K562 (cell line): ENCODE results near the gene SPANXC. TPM values are rescaled to one million over a fixed set of nuclear protein-coding genes. Genes with fewer than 3 reads are reported as not detected.
A peak's percentile ranks its signal among the peaks of the same experiment; 100 is the strongest.

Source experiments
- ATAC-seq: fragments of 200-7000 bp; cut with Tn5 transposase; 3 replicates; pipeline ENCODE4 v1.9.1; 2020; ENCODE audit warnings: moderate library complexity
- BruUV-seq: library from RNA; stranded (reverse); fragments of 400-500 nt; replicated peaks from 2 replicates; lab custom pipeline; 2021; lab: Mats Ljungman, UMichigan
- CTCF ChIA-PET: fragments of 300-600 bp; formaldehyde crosslinking; extraction: SDS; loops from one replicate; lab custom pipeline; 2021; ENCODE audit warnings: low intra/inter-chr PET ratio; lab: Yijun Ruan, JAX
- POLR2A ChIA-PET: fragments of 300-600, 350-650 bp; sonication (Branson Sonifier 250); formaldehyde crosslinking; extraction: SDS; loops from one replicate; lab custom pipeline; 2021; ENCODE audit warnings: antibody characterized with exemption, inconsistent platforms; lab: Yijun Ruan, JAX
- DNase-seq, 4 experiments: peaks; one replicate each; pipeline versions ENCODE4 v3.0.0 to v3.0.0-alpha.2; 2011 to 2018; ENCODE audit warnings: low spot score in 3 of 4, mixed read lengths in 3 of 4; ENCODE audit errors: extremely low read depth in 1 of 4
- FAIRE-seq: peaks from 2 replicates; lab custom pipeline; 2011; peaks lifted over from hg19 to GRCh38; lab: Jason Lieb, UNC
- H2AFZ ChIP-seq: 2 replicates; pipeline ENCODE4 v1.6.0; 2011; ENCODE audit warnings: low read depth, low read length, control low read depth, inconsistent platforms
- H3K27ac ChIP-seq: fragments of 200-600 bp; 3 replicates; pipeline ENCODE4 v1.8.0; 2011; ENCODE audit warnings: low read depth, mild to moderate bottlenecking, control low read depth, inconsistent platforms, low read length, moderate library complexity, mixed read lengths; ENCODE audit errors: extremely low read depth
- H3K27me3 ChIP-seq, 2 experiments: fragments of 300-600 bp in 1 of 2; 2 replicates in 1 of 2; 3 replicates in 1 of 2; pipeline versions ENCODE4 v1.6.0 to v1.8.0; 2011; ENCODE audit warnings: inconsistent platforms in 2 of 2, low read length in 2 of 2, mild to moderate bottlenecking in 1 of 2, mixed read lengths in 1 of 2, moderate library complexity in 1 of 2; ENCODE audit not compliant: control insufficient read depth in 2 of 2, insufficient read depth in 2 of 2
- H3K36me3 ChIP-seq: fragments of 300-600 bp; 3 replicates; pipeline ENCODE4 v1.8.0; 2011; ENCODE audit warnings: mild to moderate bottlenecking, low read length, inconsistent platforms; ENCODE audit not compliant: control insufficient read depth, insufficient read depth
- H3K4me1 ChIP-seq, 2 experiments: fragments of 200-600 bp in 1 of 2; replicated peaks in 1 of 2; 2 replicates in 1 of 2; 3 replicates in 1 of 2; pipeline versions ENCODE4 v1.5.1 to v1.8.0; 2011; ENCODE audit warnings: inconsistent platforms in 2 of 2, low read length in 2 of 2, mild to moderate bottlenecking in 1 of 2, mixed read lengths in 1 of 2, moderate library complexity in 1 of 2; ENCODE audit not compliant: control insufficient read depth in 2 of 2, insufficient read depth in 2 of 2
- H3K4me2 ChIP-seq: 2 replicates; pipeline ENCODE4 v1.6.1; 2011; ENCODE audit warnings: low read length, control low read depth, inconsistent platforms, mixed read lengths; ENCODE audit not compliant: insufficient read depth
- H3K4me3 ChIP-seq: fragments of 200-600 bp; sonication (generic), shearing (Covaris generic); 2 replicates; pipeline ENCODE4 v1.5.1; 2016; ENCODE audit warnings: control low read depth, inconsistent platforms
- H3K79me2 ChIP-seq: fragments of 200-600 bp; 3 replicates; pipeline ENCODE4 v1.8.0; 2011; ENCODE audit warnings: low read length, inconsistent platforms; ENCODE audit not compliant: control insufficient read depth, insufficient read depth
- H3K9ac ChIP-seq, 2 experiments: 2 replicates each; pipeline versions ENCODE4 v1.6.0 to v1.6.1; 2011; ENCODE audit warnings: low read depth in 2 of 2, low read length in 2 of 2, control low read depth in 1 of 2, inconsistent platforms in 1 of 2, mild to moderate bottlenecking in 1 of 2, mixed read lengths in 1 of 2; ENCODE audit not compliant: insufficient read depth in 1 of 2
- H3K9me1 ChIP-seq: one replicate; pipeline ENCODE4 v1.6.0; 2011; ENCODE audit warnings: inconsistent platforms, mild to moderate bottlenecking, low read length, moderate library complexity; ENCODE audit not compliant: control insufficient read depth, insufficient read depth
- H3K9me3 ChIP-seq: replicated peaks from 2 replicates; pipeline ENCODE4 v1.5.1; 2011; ENCODE audit warnings: low read depth, low read length, inconsistent platforms; ENCODE audit not compliant: control insufficient read depth, insufficient read depth
- H4K20me1 ChIP-seq: replicated peaks from 2 replicates; pipeline ENCODE4 v1.6.1; 2011; ENCODE audit warnings: low read length, inconsistent platforms, mixed read lengths; ENCODE audit not compliant: control insufficient read depth, insufficient read depth
- C11orf30 ChIP-seq: fragments of 450-650 bp; IDR thresholded peaks from 2 replicates; pipeline ENCODE4 v1.6.1; 2016; ENCODE audit warnings: low read depth, mild to moderate bottlenecking
- ELF2 ChIP-seq: fragments of 250-450 bp; sonication (Bioruptor Pico); IDR thresholded peaks from 2 replicates; pipeline ENCODE4 v1.5.0; 2021; ENCODE audit warnings: mild to moderate bottlenecking
- FOXA3 ChIP-seq, 2 experiments: fragments of 450-650 bp in 1 of 2; sonication (generic) in 1 of 2; formaldehyde crosslinking; IDR thresholded peaks in 1 of 2; conservative IDR thresholded peaks in 1 of 2; 2 replicates each; pipeline versions ENCODE4 v1.4.0 to v1.8.0; 2020 to 2022; ENCODE audit warnings: mild to moderate bottlenecking in 2 of 2, missing genetic modification reagents in 1 of 2
- FOXJ2 ChIP-seq: fragments of 200-800 bp; sonication (Bioruptor generic); IDR thresholded peaks from 2 replicates; pipeline ENCODE4 v1.6.1; 2016; ENCODE audit warnings: missing genetic modification characterization, missing compliant biosample characterization
- FOXK1 ChIP-seq: sonication (generic); formaldehyde crosslinking; IDR thresholded peaks from 2 replicates; pipeline ENCODE4 v1.8.0; 2022; ENCODE audit warnings: missing genetic modification reagents, mild to moderate bottlenecking, borderline replicate concordance
- HDAC2 ChIP-seq: fragments of 450-650 bp; IDR thresholded peaks from 2 replicates; pipeline ENCODE4 v1.6.1; 2016; ENCODE audit warnings: mild to moderate bottlenecking
- HMGN3 ChIP-seq: IDR thresholded peaks from 2 replicates; pipeline ENCODE4 v1.6.1; 2011; ENCODE audit warnings: borderline replicate concordance, low read depth, mild to moderate bottlenecking, mixed read lengths, low read length; ENCODE audit not compliant: insufficient read length; ENCODE audit errors: extremely low read depth
- HSF4 ChIP-seq: fragments of 250-450 bp; sonication (Bioruptor Pico); IDR thresholded peaks from 2 replicates; pipeline ENCODE4 v2.1.2; 2022; ENCODE audit warnings: mild to moderate bottlenecking, moderate library complexity, borderline replicate concordance
- MAFF ChIP-seq: IDR thresholded peaks from 2 replicates; pipeline ENCODE4 v1.6.1; 2012; ENCODE audit warnings: low read length, improper control_type of control experiment
- MAFG ChIP-seq: fragments of 450-650 bp; conservative IDR thresholded peaks from 2 replicates; pipeline ENCODE4 v1.6.1; 2016; ENCODE audit warnings: missing genetic modification characterization, missing compliant biosample characterization
- MAFK ChIP-seq: IDR thresholded peaks from 2 replicates; pipeline ENCODE4 v1.6.1; 2011; ENCODE audit warnings: low read length, improper control_type of control experiment
- PHB2 ChIP-seq: fragments of 450-650 bp; IDR thresholded peaks from 2 replicates; pipeline ENCODE4 v1.6.1; 2017; ENCODE audit warnings: low read depth
- RAD21 ChIP-seq, 2 experiments: fragments of 250-450 bp in 1 of 2; fragments of 450-650 bp in 1 of 2; sonication (Bioruptor Pico) in 1 of 2; formaldehyde crosslinking in 1 of 2; IDR thresholded peaks in 1 of 2; conservative IDR thresholded peaks in 1 of 2; 2 replicates each; pipeline versions ENCODE4 v1.4.0 to v1.8.0; 2020 to 2022; ENCODE audit warnings: mild to moderate bottlenecking in 2 of 2, moderate library complexity in 1 of 2
- RFX1 ChIP-seq: fragments of 450-650 bp; IDR thresholded peaks from 2 replicates; pipeline ENCODE4 v1.6.1; 2016; ENCODE audit warnings: mild to moderate bottlenecking, moderate library complexity
- SMAD3 ChIP-seq: fragments of 450-650 bp; formaldehyde crosslinking; conservative IDR thresholded peaks from 2 replicates; pipeline ENCODE4 v1.4.0; 2020; ENCODE audit warnings: mild to moderate bottlenecking
- THAP7 ChIP-seq: fragments of 250-450 bp; sonication (Bioruptor Pico); IDR thresholded peaks from 2 replicates; pipeline ENCODE4 v1.5.0; 2021
- U2AF1 ChIP-seq: fragments of 200-400 bp; formaldehyde crosslinking; optimal IDR thresholded peaks from 2 replicates; pipeline ENCODE3; 2017; ENCODE audit warnings: mild to moderate bottlenecking, low read depth, low read length, moderate library complexity
- ZBTB49 ChIP-seq: sonication (generic); formaldehyde crosslinking; IDR thresholded peaks from 2 replicates; pipeline ENCODE4 v1.8.0; 2022; ENCODE audit warnings: missing genetic modification reagents, mild to moderate bottlenecking, borderline replicate concordance
- ZNF217 ChIP-seq: sonication (generic); formaldehyde crosslinking; IDR thresholded peaks from 2 replicates; pipeline ENCODE4 v1.8.0; 2022; ENCODE audit warnings: mild to moderate bottlenecking, missing genetic modification reagents
- ZNF224 ChIP-seq: sonication (generic); formaldehyde crosslinking; IDR thresholded peaks from 2 replicates; pipeline ENCODE4 v1.8.0; 2022; ENCODE audit warnings: mild to moderate bottlenecking, missing genetic modification reagents
- ZNF239 ChIP-seq: fragments of 250-450 bp; sonication (Bioruptor Pico); IDR thresholded peaks from 2 replicates; pipeline ENCODE4 v1.4.0; 2020; ENCODE audit warnings: mild to moderate bottlenecking
- ZNF316 ChIP-seq: fragments of 450-650 bp; IDR thresholded peaks from 2 replicates; pipeline ENCODE4 v1.6.1; 2016
- WGBS: fragments of 100-300 bp; shearing (Covaris generic); methylation state at CpG from one replicate; pipeline ENCODE4 v1.1.6; 2016; ENCODE audit warnings: low coverage, mixed read lengths; ENCODE audit not compliant: insufficient coverage; ENCODE audit errors: missing lambda C conversion rate; 5-methylcytosine and 5-hydroxymethylcytosine counted together
- in situ Hi-C: fragments of 300-500 bp; cut with MboI; formaldehyde crosslinking; loops from 4 replicates; pipeline ENCODE4 v1.15.0; 2018; ENCODE audit warnings: inconsistent platforms, mixed read lengths
- intact Hi-C: fragments of 100-400 bp; cut with micrococcal nuclease; formaldehyde crosslinking; loops from 2 replicates; pipeline ENCODE4 v1.14.2; 2022
- polyA plus RNA-seq, 8 experiments: library from polyadenylated mRNA; depleted of rRNA in 4 of 8; stranded (reverse) in 5 of 8; unstranded in 3 of 8; fragments of >200 nt; fragmentation: Nextera tagmentation in 2 of 8; fragmentation: Illumina TruSeq in 1 of 8; extraction: Ambion mirVana in 2 of 8; extraction: Trizol in 1 of 8; gene quantifications; 2 replicates each; pipeline versions ENCODE4 v1.2.1 to v1.2.3, GENCODE V29; 2011 to 2014; ENCODE audit warnings: inconsistent platforms in 1 of 8, missing spikeins in 1 of 8
- total RNA-seq, 7 experiments: library from RNA; depleted of rRNA in 6 of 7; stranded (reverse); fragments of >200 nt in 6 of 7; fragmentation: Illumina TruSeq in 2 of 7; extraction: Trizol in 2 of 7; gene quantifications; 2 replicates each; pipeline versions ENCODE4 v1.2.1 to v1.2.3, GENCODE V29; 2011 to 2021; ENCODE audit warnings: low replicate concordance in 1 of 7

SPANXC gene
- total and polyA plus RNA-seq, 9 of the 15 experiments (the other 6 are each of a cell fraction or from before 2014, with no cell fraction given) = not detected

GRCh38 chrX:141278306-141278705 is 36.0 kb upstream of the SPANXC start (continued):
- no peak for TF ChIP-seq ZBTB49 (CRISPR knock-in tag)
- no peak for TF ChIP-seq FOXJ2 (tag)
- no peak for TF ChIP-seq FOXA3 (CRISPR knock-in tag; conservative IDR thresholded peaks at IDR 0.05 in 1 of 2, IDR thresholded peaks at IDR 0.05 in 1 of 2)
- TF ChIP-seq RAD21 (CRISPR knock-in tag; conservative IDR thresholded peaks at IDR 0.05 in 1 of 2, IDR thresholded peaks at IDR 0.05 in 1 of 2) = peak in 1 of 2 experiments; percentile 46; a peak in 2 of 4 replicates
- TF ChIP-seq SMAD3 (CRISPR knock-in tag) = no peak
- TF ChIP-seq ZNF239 (CRISPR knock-in tag) = no peak
- no peak for TF ChIP-seq ZNF224

- CTCF ChIA-PET = no interaction called here
- no peak for ATAC-seq
- POLR2A ChIA-PET = no interaction called here
- intact Hi-C loops = no loop called here
- Histone ChIP-seq H3K9me1 (no peaks in the 10 kb centered on the region), H2AFZ (no peak overlapping the region), H3K9me3 (no peaks in the 10 kb centered on the region), H3K4me3 (no peak overlapping the region), H3K4me1 (no peaks in the 10 kb centered on the region), H3K4me2 (no peak overlapping the region), H3K36me3 (no peaks in the 10 kb centered on the region), H3K9ac (no peak overlapping the region), H3K79me2 (no peaks in the 10 kb centered on the region), H3K27me3 (no peaks in the 10 kb centered on the region), H4K20me1 (no peaks in the 10 kb centered on the region), H3K27ac (no peak overlapping the region)
- BruUV-seq = no TSS peak
- no peak for FAIRE-seq
- no peak for DNase-seq
- 0% methylated on average over 1 of the region's 1 CpG for WGBS
- in situ Hi-C loops = no loop called here
- TF ChIP-seq ELF2 (CRISPR knock-in tag) (no peak), PHB2 (no peak), C11orf30 (0 out of 2 replicates have a peak, but pooled peaks have one; percentile 14), ZNF316 (peak; percentile 55; the same call in 1 of the 2 replicates), MAFF (peak; percentile 31; the same call in 1 of the 2 replicates), HDAC2 (no peak), MAFK (peak; percentile 68), ZNF217 (CRISPR knock-in tag) (no peak), U2AF1 (no peak), HSF4 (no peak), RFX1 (no peak), THAP7 (CRISPR knock-in tag) (no peak), HMGN3 (no peak), FOXK1 (CRISPR knock-in tag) (no peak), MAFG (tag) (peak; percentile 51; the same call in 1 of the 2 replicates)
Measured at GRCh38 chrX:141258080-141258479, 15.8 kb upstream of the SPANXC start.
